ENCODE measurements around the gene ASB2. TPM values are rescaled to one million over a fixed set of nuclear protein-coding genes. Genes with fewer than 3 reads are reported as not detected.

The ASB2 gene
- total and polyA plus RNA-seq, 8 donors: 2.0 to 199 (median 18.7) TPM

- intact Hi-C loops (cut with DNase I; ENCODE audit: low total_unique reads): no loop called here
- no peak overlapping the region for H3K4me3 ChIP-seq
Measured at GRCh38 chr14:93912782-93913181, 63.6 kb downstream of the ASB2 start.

GRCh38 chr14:93911975-93912615, 64.3 kb downstream of the ASB2 start:
- peaks cover 0 to 6% (median 3%) of the 10 kb centered on the region in 4 donors for H3K9me3 ChIP-seq
- TF ChIP-seq EP300 (IDR thresholded peaks at IDR 0.05) (no peak), CTCF (IDR thresholded peaks at IDR 0.05) (no peak), POLR2A (IDR thresholded peaks at IDR 0.05) (no peak), POLR2AphosphoS5 (IDR thresholded peaks at IDR 0.05) (no peak)
- H3K4me1 ChIP-seq: peaks cover 0 to 10% (median 8%) of the 10 kb centered on the region in 4 donors
- no peak for DNase-seq
- H3K27me3 ChIP-seq: no peaks in the 10 kb centered on the region
- intact Hi-C loops (cut with DNase I; ENCODE audit: low total_unique reads): no loop called here
- no peak overlapping the region for H3K27ac ChIP-seq
- H3K36me3 ChIP-seq: no peaks in the 10 kb centered on the region
- WGBS, 5 donors: 77 to 93% (median 88%) methylated on average over 5 of the region's 5 CpGs
- H3K4me3 ChIP-seq: no peak overlapping the region

More at GRCh38 chr14:93912782-93913181, 63.6 kb downstream of the ASB2 start:
- Histone ChIP-seq H3K9me3 (peaks cover 0 to 6% (median 3%) of the 10 kb centered on the region in 4 donors), H3K27me3 (no peaks in the 10 kb centered on the region), H3K36me3 (no peaks in the 10 kb centered on the region), H3K4me1 (peaks cover 0 to 13% (median 8%) of the 10 kb centered on the region in 4 donors), H3K27ac (no peak overlapping the region)
- peak in 1 of 2 donors; percentile 56 for DNase-seq
- TF ChIP-seq POLR2A (IDR thresholded peaks at IDR 0.05) (no peak), CTCF (IDR thresholded peaks at IDR 0.05) (no peak), EP300 (IDR thresholded peaks at IDR 0.05) (no peak), POLR2AphosphoS5 (IDR thresholded peaks at IDR 0.05) (no peak)
- WGBS, 5 donors: 64 to 81% (median 76%) methylated on average over 4 of the region's 4 CpGs

GRCh38 chr14:93909429-93910128, 66.8 kb downstream of the ASB2 start:
- 53 to 83% (median 64%) methylated on average over 5 of the region's 5 CpGs for WGBS, 5 donors
- TF ChIP-seq CTCF (IDR thresholded peaks at IDR 0.05): no peak
- no peak for TF ChIP-seq POLR2A (IDR thresholded peaks at IDR 0.05)
- no peak for TF ChIP-seq POLR2AphosphoS5 (IDR thresholded peaks at IDR 0.05)
- no peak for TF ChIP-seq EP300 (IDR thresholded peaks at IDR 0.05)
- intact Hi-C loops (cut with DNase I; ENCODE audit: low total_unique reads): loop anchor here (5.0 kb wide), 1 partner anchor 257 kb away; no protein-coding TSS in a partner anchor
- Histone ChIP-seq H3K27me3 (no peaks in the 10 kb centered on the region), H3K27ac (no peak overlapping the region), H3K4me3 (no peak overlapping the region), H3K9me3 (peaks cover 0 to 5% (median 2%) of the 10 kb centered on the region in 4 donors), H3K36me3 (no peaks in the 10 kb centered on the region), H3K4me1 (peaks cover 0 to 9% (median 6%) of the 10 kb centered on the region in 4 donors)
- DNase-seq: peak in 1 of 2 donors; percentile 47

- WGBS, 5 donors: 43 to 51% (median 46%) methylated on average over 15 of the region's 15 CpGs
- Histone ChIP-seq H3K9me3 (no peaks in the 10 kb centered on the region), H3K36me3 (no peaks in the 10 kb centered on the region), H3K27me3 (peaks cover 0 to 7% (median 0%) of the 10 kb centered on the region in 3 donors), H3K4me3 (no peak overlapping the region), H3K27ac (no peak overlapping the region), H3K4me1 (peaks cover 0 to 22% (median 12%) of the 10 kb centered on the region in 4 donors)
- TF ChIP-seq POLR2A (IDR thresholded peaks at IDR 0.05) (no peak), CTCF (IDR thresholded peaks at IDR 0.05) (peak in 5 of 7 experiments; percentile 58 to 66 (median 65)), POLR2AphosphoS5 (IDR thresholded peaks at IDR 0.05) (no peak)
- peak; percentile 82 for DNase-seq
- intact Hi-C loops (cut with DNase I; ENCODE audit: low total_unique reads): loop anchor here (5.0 kb wide), 1 partner anchor 254 kb away; no protein-coding TSS in a partner anchor
Measured at GRCh38 chr14:93906341-93907329, 69.7 kb downstream of the ASB2 start.
